ENCODE results near the gene DGKH. TPM values are rescaled to one million over a fixed set of nuclear protein-coding genes. Genes with fewer than 3 reads are reported as not detected.
A peak's percentile ranks its signal among the peaks of the same experiment; 100 is the strongest.

Gene DGKH
- total and polyA plus RNA-seq, 8 donors, result 0.61 to 41.5 (median 11.7) TPM

- TF ChIP-seq POLR2AphosphoS5 (IDR thresholded peaks at IDR 0.05), result no peak
- no peak for TF ChIP-seq POLR2A (IDR thresholded peaks at IDR 0.05)
- no peak for TF ChIP-seq CTCF (IDR thresholded peaks at IDR 0.05)
- no peak for TF ChIP-seq EP300 (IDR thresholded peaks at IDR 0.05)
- H3K27ac ChIP-seq, result peak overlapping the region in 2 of 5 donors; percentile 4 to 19
These were observed 20.2 kb upstream of the DGKH start for GRCh38 chr13:42028113-42028799.

GRCh38 chr13:42035905-42036521 lies 12.4 kb upstream of the DGKH start:
- H3K27me3 ChIP-seq, result peaks cover 0 to 4% (median 0%) of the 10 kb centered on the region in 3 donors
- H3K36me3 ChIP-seq, result no peaks in the 10 kb centered on the region
- H3K4me3 ChIP-seq, result no peak overlapping the region
- no peak for DNase-seq
- TF ChIP-seq EP300 (IDR thresholded peaks at IDR 0.05), result no peak
- TF ChIP-seq CTCF (IDR thresholded peaks at IDR 0.05), result no peak
- no peak for TF ChIP-seq POLR2A (IDR thresholded peaks at IDR 0.05)
- TF ChIP-seq POLR2AphosphoS5 (IDR thresholded peaks at IDR 0.05), result no peak
- peaks cover 0 to 3% (median 0%) of the 10 kb centered on the region in 4 donors for H3K9me3 ChIP-seq
- no peak overlapping the region for H3K27ac ChIP-seq
- peaks cover 5 to 10% (median 8%) of the 10 kb centered on the region in 4 donors for H3K4me1 ChIP-seq
- intact Hi-C loops (cut with DNase I; ENCODE audit: low total_unique reads), result no loop called here

More at GRCh38 chr13:42028113-42028799, 20.2 kb upstream of the DGKH start:
- Histone ChIP-seq H3K9me3 (no peaks in the 10 kb centered on the region), H3K4me3 (no peak overlapping the region), H3K4me1 (no peaks in the 10 kb centered on the region), H3K27me3 (no peaks in the 10 kb centered on the region), H3K36me3 (no peaks in the 10 kb centered on the region)
- intact Hi-C loops (cut with DNase I; ENCODE audit: low total_unique reads), result no loop called here
- 22 to 54% (median 26%) methylated on average over 3 of the region's 3 CpGs for whole genome bisulfite sequencing, 5 donors
- DNase-seq, result peak in 1 of 2 donors; percentile 86

- Histone ChIP-seq H3K27ac (no peak overlapping the region), H3K36me3 (no peaks in the 10 kb centered on the region), H3K27me3 (peaks cover 0 to 4% (median 0%) of the 10 kb centered on the region in 3 donors), H3K9me3 (peaks cover 0 to 3% (median 0%) of the 10 kb centered on the region in 4 donors), H3K4me1 (peaks cover 12 to 17% (median 15%) of the 10 kb centered on the region in 4 donors), H3K4me3 (no peak overlapping the region)
- intact Hi-C loops (cut with DNase I; ENCODE audit: low total_unique reads), result no loop called here
- 89 to 97% (median 96%) methylated on average over 3 of the region's 3 CpGs for WGBS, 5 donors
- TF ChIP-seq EP300 (IDR thresholded peaks at IDR 0.05) (no peak), POLR2A (IDR thresholded peaks at IDR 0.05) (no peak), CTCF (IDR thresholded peaks at IDR 0.05) (no peak), POLR2AphosphoS5 (IDR thresholded peaks at IDR 0.05) (no peak)
- no peak for DNase-seq
These were observed 11.7 kb upstream of the DGKH start for GRCh38 chr13:42036711-42037110.

- no peak for DNase-seq
- Histone ChIP-seq H3K4me1 (peaks cover 16 to 24% (median 21%) of the 10 kb centered on the region in 4 donors), H3K4me3 (peak overlapping the region; percentile 83 to 87 (median 86)), H3K36me3 (no peaks in the 10 kb centered on the region), H3K9me3 (peaks cover 0 to 3% (median 0%) of the 10 kb centered on the region in 4 donors), H3K27ac (peak overlapping the region in 3 of 5 donors; percentile 95 to 97 (median 96)), H3K27me3 (peaks cover 0 to 3% (median 0%) of the 10 kb centered on the region in 3 donors)
- WGBS, 5 donors, result 87 to 91% (median 90%) methylated on average over 19 of the region's 19 CpGs
- TF ChIP-seq POLR2AphosphoS5 (IDR thresholded peaks at IDR 0.05), result no peak
- no peak for TF ChIP-seq EP300 (IDR thresholded peaks at IDR 0.05)
- no peak for TF ChIP-seq POLR2A (IDR thresholded peaks at IDR 0.05)
- TF ChIP-seq CTCF (IDR thresholded peaks at IDR 0.05), result no peak
- intact Hi-C loops (cut with DNase I; ENCODE audit: low total_unique reads), result no loop called here
These were observed 9.6 kb upstream of the DGKH start for GRCh38 chr13:42038661-42039456.
